Activated naive CD4-positive, alpha-beta T cell treated with anti-CD3 and anti-CD28 coated beads, Interleukin-2, amount 50 U/mL, for 24 hours (primary cell): ENCODE data around the gene RAB4B.
A peak's percentile ranks its signal among the peaks of the same experiment; 100 is the strongest.
"Not testable (repeated sequence)": the region's sequence is repeated elsewhere in the genome, so short reads cannot be mapped to it uniquely, and the experiment has no call there.

Experiments
- H3K27ac Mint-ChIP-seq: one replicate; pipeline ENCODE4 v1.8.0; 2021; ENCODE audit warnings: mild to moderate bottlenecking, mixed read lengths
- H3K27me3 Mint-ChIP-seq: one replicate; pipeline ENCODE4 v1.8.0; 2021; ENCODE audit warnings: mixed read lengths
- H3K36me3 Mint-ChIP-seq: one replicate; pipeline ENCODE4 v1.8.0; 2021; ENCODE audit warnings: mixed read lengths
- H3K4me1 Mint-ChIP-seq: one replicate; pipeline ENCODE4 v1.8.0; 2021; ENCODE audit warnings: mixed read lengths
- H3K4me3 Mint-ChIP-seq: one replicate; pipeline ENCODE4 v1.8.0; 2021; ENCODE audit warnings: mild to moderate bottlenecking, mixed read lengths
- H3K9me3 Mint-ChIP-seq: one replicate; pipeline ENCODE4 v1.8.0; 2021; ENCODE audit warnings: mixed read lengths

The RAB4B gene

DNA sequence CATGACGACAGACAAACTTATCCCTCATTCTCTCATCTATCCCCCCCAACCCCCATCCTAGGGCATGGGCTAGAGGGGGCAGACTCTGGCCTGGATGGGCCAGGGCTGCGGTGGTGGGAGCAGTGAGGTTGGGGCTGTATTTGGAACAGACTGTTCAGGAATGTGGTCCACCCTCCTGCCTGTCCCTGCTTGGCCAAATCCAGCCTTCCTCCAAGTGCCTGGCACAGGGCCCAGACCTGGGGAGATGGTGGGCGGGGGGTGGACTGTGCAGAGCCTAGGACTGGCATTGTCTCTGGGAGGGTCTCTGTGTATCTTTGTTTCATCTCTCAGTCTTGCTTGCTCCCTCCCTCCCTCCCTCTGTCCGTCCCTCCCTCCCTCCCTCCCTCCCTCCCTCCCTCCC is 35.1 kb downstream of the RAB4B start:
- Mint-ChIP-seq H3K4me3 (peak overlapping the region; percentile 93), H3K4me1 (peaks cover 43% of the 10 kb centered on the region), H3K9me3 (no peaks in the 10 kb centered on the region), H3K27me3 (no peaks in the 10 kb centered on the region), H3K36me3 (no peaks in the 10 kb centered on the region), H3K27ac (no peak overlapping the region)

DNA sequence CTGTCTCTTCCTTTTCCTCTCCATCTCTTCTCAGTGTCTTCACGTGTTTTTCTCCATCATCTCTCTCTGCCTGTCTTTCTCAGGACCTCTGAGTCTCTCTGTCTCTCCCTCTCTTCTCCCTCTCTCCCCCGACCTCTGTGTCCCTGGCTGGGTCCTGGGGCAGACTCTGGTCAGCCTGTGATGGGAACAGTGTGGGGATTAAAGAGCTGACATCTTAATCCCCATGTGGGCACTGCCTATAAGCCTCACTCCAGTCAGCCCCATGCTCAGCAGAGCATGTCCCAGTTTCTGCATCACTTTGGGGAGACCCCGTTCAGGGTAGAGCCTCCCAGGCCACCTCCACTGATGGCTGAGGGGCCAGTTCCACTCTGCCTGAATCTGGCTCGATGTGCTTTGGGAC is 37.2 kb downstream of the RAB4B start:
- H3K9me3 Mint-ChIP-seq = no peaks in the 10 kb centered on the region
- H3K27ac Mint-ChIP-seq = no peak overlapping the region
- H3K27me3 Mint-ChIP-seq = no peaks in the 10 kb centered on the region
- no peaks in the 10 kb centered on the region for H3K36me3 Mint-ChIP-seq
- no peak overlapping the region for H3K4me3 Mint-ChIP-seq
- peaks cover 51% of the 10 kb centered on the region for H3K4me1 Mint-ChIP-seq

- Mint-ChIP-seq H3K4me3 (peak overlapping the region; percentile 76), H3K27ac (peak overlapping the region; percentile 37), H3K4me1 (peaks cover 30% of the 10 kb centered on the region)
- H3K27me3 Mint-ChIP-seq, H3K36me3 Mint-ChIP-seq, H3K9me3 Mint-ChIP-seq: not testable (repeated sequence)
These were observed 40.7 kb downstream of the RAB4B start for GRCh38 chr19:40818480-40819399.

DNA sequence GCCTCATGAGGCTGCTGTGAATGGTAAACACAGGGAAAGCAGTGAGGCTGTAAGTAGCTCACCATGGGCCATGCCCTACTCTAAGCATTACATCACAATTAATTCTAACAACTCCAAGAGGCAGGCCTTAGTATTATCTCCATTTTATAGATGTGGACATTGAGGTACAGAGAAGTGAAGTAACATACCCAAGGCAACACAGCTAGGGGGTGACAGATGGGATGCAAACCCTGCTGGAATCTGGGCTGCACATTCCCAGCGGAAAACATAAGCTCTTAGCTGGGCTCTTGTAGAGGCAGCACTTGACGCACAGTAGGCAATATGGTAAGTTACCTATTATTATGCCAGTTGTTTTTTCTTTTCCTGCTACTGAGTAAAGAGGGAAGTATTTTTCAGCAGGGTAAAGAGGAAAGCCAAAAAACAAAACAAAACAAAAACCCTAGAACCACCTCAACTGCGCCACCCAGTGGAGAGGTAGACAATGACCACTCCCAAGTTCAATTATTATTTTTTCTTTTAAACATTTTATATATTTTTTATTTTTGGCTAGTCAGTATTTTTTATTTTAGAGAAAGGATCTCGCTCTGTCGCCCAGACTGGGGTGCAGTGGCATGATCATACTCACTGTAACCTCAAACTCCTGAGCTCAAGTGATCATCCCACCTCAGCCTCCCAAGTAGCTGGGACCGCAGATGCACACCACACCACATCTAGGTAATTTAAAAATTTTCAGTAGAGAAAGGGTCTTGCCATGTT is 41.6 kb downstream of the RAB4B start:
- not testable (repeated sequence) for H3K27me3 Mint-ChIP-seq, H3K36me3 Mint-ChIP-seq, H3K4me3 Mint-ChIP-seq, H3K9me3 Mint-ChIP-seq, H3K27ac Mint-ChIP-seq
- H3K4me1 Mint-ChIP-seq = peaks cover 30% of the 10 kb centered on the region

DNA sequence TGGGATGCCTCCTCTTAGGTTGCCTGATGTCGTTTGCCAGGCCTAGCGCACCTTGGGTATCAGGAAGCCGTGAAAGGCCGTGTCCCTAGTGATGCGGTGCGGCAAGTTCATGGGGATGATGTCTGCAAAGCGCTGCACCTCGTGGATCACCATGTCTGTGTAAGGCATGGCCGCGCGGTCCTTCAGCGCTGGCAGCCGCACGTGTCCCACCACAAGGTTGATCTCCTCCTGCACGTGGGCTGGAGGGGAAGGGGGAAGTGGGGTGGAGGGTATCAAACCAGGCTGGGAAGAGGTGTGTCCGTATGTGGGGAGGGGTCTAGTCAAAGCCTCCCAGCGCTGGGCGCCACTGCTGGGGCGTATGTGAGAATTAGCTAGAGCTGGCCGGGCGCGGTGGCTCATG is 44.1 kb downstream of the RAB4B start:
- Mint-ChIP-seq H3K4me3 (no peak overlapping the region), H3K27ac (no peak overlapping the region), H3K9me3 (no peaks in the 10 kb centered on the region), H3K36me3 (peaks cover 4% of the 10 kb centered on the region), H3K27me3 (no peaks in the 10 kb centered on the region), H3K4me1 (peaks cover 45% of the 10 kb centered on the region)

- H3K27me3 Mint-ChIP-seq, H3K4me3 Mint-ChIP-seq, H3K9me3 Mint-ChIP-seq, H3K36me3 Mint-ChIP-seq: not testable (repeated sequence)
- peak overlapping the region; percentile 69 for H3K27ac Mint-ChIP-seq
- H3K4me1 Mint-ChIP-seq = peaks cover 44% of the 10 kb centered on the region
These were observed 44.9 kb downstream of the RAB4B start for GRCh38 chr19:40822704-40823553.

DNA sequence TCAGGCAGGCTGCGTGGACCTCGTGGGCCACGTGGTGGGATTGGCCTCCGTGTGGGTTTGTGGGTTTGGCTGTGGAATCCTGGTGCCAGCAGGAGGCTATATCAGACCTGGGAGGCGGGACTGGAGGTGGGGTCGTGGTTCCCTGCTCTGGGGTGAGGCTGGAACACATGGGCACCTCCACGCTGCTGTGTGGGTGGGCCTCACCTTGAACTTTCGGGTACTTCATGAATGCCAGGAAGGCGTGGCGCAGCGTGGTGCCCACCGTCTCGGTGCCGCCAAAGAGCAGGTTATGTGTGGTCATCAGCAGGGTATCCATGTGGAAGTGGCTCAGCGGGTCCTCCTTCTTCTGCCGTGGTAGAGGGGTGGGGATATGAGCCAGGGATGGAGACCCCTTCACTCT is 46.9 kb downstream of the RAB4B start:
- H3K27me3 Mint-ChIP-seq, H3K9me3 Mint-ChIP-seq, H3K4me3 Mint-ChIP-seq: not testable (repeated sequence)
- Mint-ChIP-seq H3K27ac (peak overlapping the region; percentile 12), H3K36me3 (peaks cover 12% of the 10 kb centered on the region), H3K4me1 (peaks cover 25% of the 10 kb centered on the region)

GRCh38 chr19:40825460-40826095 is 47.5 kb downstream of the RAB4B start:
- not testable (repeated sequence) for H3K27me3 Mint-ChIP-seq, H3K9me3 Mint-ChIP-seq, H3K4me3 Mint-ChIP-seq
- Mint-ChIP-seq H3K36me3 (peaks cover 12% of the 10 kb centered on the region), H3K27ac (peak overlapping the region; percentile 71), H3K4me1 (peaks cover 24% of the 10 kb centered on the region)

- Mint-ChIP-seq H3K27ac (peak overlapping the region; percentile 84), H3K36me3 (peaks cover 12% of the 10 kb centered on the region), H3K4me1 (peaks cover 24% of the 10 kb centered on the region)
- not testable (repeated sequence) for H3K27me3 Mint-ChIP-seq, H3K4me3 Mint-ChIP-seq, H3K9me3 Mint-ChIP-seq
These were observed 48.3 kb downstream of the RAB4B start for GRCh38 chr19:40826312-40826698.

DNA sequence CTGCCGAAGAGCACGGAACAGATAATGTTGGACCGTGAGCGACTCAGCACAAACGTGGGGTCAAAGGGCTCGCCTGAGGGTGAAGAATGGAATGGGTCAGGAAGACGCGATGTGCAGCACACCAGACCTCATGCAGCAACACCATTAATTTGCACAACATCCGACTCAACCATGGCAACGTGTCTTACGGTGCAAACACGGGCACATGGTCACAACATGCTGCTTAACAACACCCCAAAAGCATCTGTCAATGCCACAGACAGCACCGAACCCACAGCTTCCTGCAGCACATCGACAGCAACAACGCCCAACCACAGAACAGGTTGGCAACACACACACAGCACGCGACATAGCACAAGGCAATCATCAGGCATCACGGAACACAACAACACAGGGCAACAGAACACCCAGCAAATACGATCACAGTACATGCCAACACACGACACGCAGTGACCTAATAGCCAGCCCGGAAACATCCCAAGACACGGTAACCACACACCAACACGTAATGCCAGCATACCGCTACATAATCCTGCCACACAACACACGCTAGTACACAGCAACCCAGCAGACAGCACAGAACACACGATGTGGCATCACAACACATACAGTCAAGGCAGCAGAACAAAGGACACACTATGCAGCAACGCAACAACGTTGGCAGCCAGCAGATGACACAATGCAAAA is 48.8 kb downstream of the RAB4B start:
- H3K27me3 Mint-ChIP-seq, H3K9me3 Mint-ChIP-seq: not testable (repeated sequence)
- H3K4me3 Mint-ChIP-seq = peak overlapping the region; percentile 39
- H3K27ac Mint-ChIP-seq = peak overlapping the region; percentile 84
- H3K4me1 Mint-ChIP-seq = peaks cover 24% of the 10 kb centered on the region
- peaks cover 12% of the 10 kb centered on the region for H3K36me3 Mint-ChIP-seq

DNA sequence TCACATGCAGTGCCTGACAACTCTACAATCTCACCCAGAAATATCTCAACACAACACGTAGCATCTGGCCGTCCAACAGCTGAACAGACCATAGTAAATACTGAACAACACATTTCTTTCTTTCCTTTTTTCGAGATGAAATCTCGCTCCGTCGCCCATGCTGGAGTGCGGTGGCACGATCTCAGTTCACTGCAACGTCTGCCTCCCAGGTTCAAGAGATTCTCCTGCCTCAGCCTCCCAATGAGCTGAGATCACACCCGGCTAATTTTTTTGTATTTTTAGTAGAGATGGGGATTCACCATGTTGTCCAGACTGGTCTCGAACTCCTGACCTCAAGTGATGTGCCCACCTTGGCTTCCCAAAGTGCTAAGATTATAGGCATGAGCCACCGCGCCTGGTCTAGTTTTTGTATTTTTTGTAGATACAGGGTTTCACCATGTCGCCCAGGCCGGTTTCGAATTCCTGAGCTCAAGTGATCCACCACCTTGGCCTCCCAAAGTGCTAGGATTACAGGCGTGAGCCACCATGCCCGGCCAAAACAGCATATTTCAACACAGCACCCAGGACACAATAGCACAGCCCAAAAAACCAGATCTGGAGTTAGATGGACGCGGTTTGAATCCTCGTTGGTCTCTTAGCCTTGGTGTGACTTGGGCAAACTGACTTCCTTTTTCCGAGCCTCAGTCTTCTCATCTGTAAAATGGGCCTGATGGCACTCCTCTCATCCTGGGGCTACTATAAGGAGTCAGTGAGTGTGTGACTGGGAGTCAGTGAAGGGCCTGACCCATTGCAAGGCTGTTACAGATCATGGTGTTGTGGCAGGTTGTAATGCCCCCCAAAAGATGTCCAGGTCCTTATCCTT is 49.6 kb downstream of the RAB4B start:
- no peak overlapping the region for H3K27ac Mint-ChIP-seq
- no peak overlapping the region for H3K4me3 Mint-ChIP-seq
- H3K27me3 Mint-ChIP-seq = no peaks in the 10 kb centered on the region
- H3K9me3 Mint-ChIP-seq = no peaks in the 10 kb centered on the region
- H3K36me3 Mint-ChIP-seq = peaks cover 12% of the 10 kb centered on the region
- H3K4me1 Mint-ChIP-seq = peaks cover 26% of the 10 kb centered on the region

GRCh38 chr19:40829205-40829604 is 51.2 kb downstream of the RAB4B start:
- Mint-ChIP-seq H3K36me3 (peaks cover 12% of the 10 kb centered on the region), H3K27me3 (no peaks in the 10 kb centered on the region), H3K9me3 (no peaks in the 10 kb centered on the region), H3K27ac (no peak overlapping the region), H3K4me1 (peaks cover 35% of the 10 kb centered on the region), H3K4me3 (no peak overlapping the region)

DNA sequence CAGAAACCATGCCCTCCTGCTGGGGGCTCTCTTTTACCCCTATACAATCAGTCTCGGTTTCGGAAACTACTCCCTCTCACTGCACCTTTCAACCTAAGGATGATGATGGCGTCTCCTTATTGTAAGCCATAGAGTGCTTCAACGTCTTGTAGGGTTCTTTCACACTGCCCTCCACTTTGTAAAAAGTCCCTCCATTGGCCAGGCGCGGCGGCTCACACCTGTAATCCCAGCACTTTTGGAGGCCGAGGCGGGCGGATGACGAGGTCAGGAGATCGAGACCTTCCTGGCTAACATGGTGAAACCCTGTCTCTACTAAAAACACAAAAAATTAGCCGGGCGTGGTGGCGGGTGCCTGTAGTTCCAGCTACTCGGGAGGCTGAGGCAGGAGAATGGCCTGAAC is 52.7 kb downstream of the RAB4B start:
- not testable (repeated sequence) for H3K27me3 Mint-ChIP-seq, H3K9me3 Mint-ChIP-seq, H3K4me3 Mint-ChIP-seq
- H3K4me1 Mint-ChIP-seq = peaks cover 31% of the 10 kb centered on the region
- peaks cover 12% of the 10 kb centered on the region for H3K36me3 Mint-ChIP-seq
- H3K27ac Mint-ChIP-seq = peak overlapping the region; percentile 23
